ENCODE data around the gene SLC12A3.

SLC12A3 gene, protein sequence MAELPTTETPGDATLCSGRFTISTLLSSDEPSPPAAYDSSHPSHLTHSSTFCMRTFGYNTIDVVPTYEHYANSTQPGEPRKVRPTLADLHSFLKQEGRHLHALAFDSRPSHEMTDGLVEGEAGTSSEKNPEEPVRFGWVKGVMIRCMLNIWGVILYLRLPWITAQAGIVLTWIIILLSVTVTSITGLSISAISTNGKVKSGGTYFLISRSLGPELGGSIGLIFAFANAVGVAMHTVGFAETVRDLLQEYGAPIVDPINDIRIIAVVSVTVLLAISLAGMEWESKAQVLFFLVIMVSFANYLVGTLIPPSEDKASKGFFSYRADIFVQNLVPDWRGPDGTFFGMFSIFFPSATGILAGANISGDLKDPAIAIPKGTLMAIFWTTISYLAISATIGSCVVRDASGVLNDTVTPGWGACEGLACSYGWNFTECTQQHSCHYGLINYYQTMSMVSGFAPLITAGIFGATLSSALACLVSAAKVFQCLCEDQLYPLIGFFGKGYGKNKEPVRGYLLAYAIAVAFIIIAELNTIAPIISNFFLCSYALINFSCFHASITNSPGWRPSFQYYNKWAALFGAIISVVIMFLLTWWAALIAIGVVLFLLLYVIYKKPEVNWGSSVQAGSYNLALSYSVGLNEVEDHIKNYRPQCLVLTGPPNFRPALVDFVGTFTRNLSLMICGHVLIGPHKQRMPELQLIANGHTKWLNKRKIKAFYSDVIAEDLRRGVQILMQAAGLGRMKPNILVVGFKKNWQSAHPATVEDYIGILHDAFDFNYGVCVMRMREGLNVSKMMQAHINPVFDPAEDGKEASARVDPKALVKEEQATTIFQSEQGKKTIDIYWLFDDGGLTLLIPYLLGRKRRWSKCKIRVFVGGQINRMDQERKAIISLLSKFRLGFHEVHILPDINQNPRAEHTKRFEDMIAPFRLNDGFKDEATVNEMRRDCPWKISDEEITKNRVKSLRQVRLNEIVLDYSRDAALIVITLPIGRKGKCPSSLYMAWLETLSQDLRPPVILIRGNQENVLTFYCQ

DNA sequence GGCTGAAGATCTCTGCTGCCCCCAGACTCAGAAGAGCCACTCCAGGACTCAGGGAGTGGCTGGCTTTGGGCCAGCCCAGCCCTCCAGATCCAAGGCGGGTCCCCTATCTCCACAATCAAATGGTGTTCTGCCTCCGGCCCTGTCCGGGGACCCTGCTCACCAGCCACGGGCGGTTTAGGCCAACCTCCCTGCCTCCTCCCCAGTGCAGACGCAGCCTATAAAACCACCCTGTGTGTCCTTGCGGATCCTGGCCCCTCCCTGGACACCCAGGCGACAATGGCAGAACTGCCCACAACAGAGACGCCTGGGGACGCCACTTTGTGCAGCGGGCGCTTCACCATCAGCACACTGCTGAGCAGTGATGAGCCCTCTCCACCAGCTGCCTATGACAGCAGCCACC is at the start of gene SLC12A3:
TSS of gene SLC12A3 (plus strand) at position 248 of the 400 bp plus-strand sequence. CDS start at position 277, 29 bp downstream.
- ATAC-seq: no peak
- TF ChIP-seq ARNTL (CRISPR knock-in tag; IDR thresholded peaks at IDR 0.05; ENCODE audit: borderline replicate concordance, low read depth) (no peak), ZNF8 (CRISPR knock-in tag; IDR thresholded peaks at IDR 0.05) (no peak), TSHZ2 (CRISPR knock-in tag; IDR thresholded peaks at IDR 0.05) (no peak), TCF4 (CRISPR knock-in tag; IDR thresholded peaks at IDR 0.05; ENCODE audit: borderline replicate concordance) (no peak), SNAI2 (CRISPR knock-in tag; IDR thresholded peaks at IDR 0.05) (no peak), ESRRG (CRISPR knock-in tag; IDR thresholded peaks at IDR 0.05) (no peak), RARB (CRISPR knock-in tag; IDR thresholded peaks at IDR 0.05) (no peak), GLIS3 (CRISPR knock-in tag; IDR thresholded peaks at IDR 0.05) (no peak), ISL1 (CRISPR knock-in tag; IDR thresholded peaks at IDR 0.05) (no peak), ZFP30 (CRISPR knock-in tag; IDR thresholded peaks at IDR 0.05) (no peak), CSRNP3 (CRISPR knock-in tag; IDR thresholded peaks at IDR 0.05) (no peak), BACH2 (CRISPR knock-in tag; IDR thresholded peaks at IDR 0.05; ENCODE audit: borderline replicate concordance) (no peak), TOX (CRISPR knock-in tag; IDR thresholded peaks at IDR 0.05; ENCODE audit: borderline replicate concordance) (no peak)
- TF ChIP-seq, protein P1, sequence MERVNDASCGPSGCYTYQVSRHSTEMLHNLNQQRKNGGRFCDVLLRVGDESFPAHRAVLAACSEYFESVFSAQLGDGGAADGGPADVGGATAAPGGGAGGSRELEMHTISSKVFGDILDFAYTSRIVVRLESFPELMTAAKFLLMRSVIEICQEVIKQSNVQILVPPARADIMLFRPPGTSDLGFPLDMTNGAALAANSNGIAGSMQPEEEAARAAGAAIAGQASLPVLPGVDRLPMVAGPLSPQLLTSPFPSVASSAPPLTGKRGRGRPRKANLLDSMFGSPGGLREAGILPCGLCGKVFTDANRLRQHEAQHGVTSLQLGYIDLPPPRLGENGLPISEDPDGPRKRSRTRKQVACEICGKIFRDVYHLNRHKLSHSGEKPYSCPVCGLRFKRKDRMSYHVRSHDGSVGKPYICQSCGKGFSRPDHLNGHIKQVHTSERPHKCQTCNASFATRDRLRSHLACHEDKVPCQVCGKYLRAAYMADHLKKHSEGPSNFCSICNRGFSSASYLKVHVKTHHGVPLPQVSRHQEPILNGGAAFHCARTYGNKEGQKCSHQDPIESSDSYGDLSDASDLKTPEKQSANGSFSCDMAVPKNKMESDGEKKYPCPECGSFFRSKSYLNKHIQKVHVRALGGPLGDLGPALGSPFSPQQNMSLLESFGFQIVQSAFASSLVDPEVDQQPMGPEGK (CRISPR knock-in tag; IDR thresholded peaks at IDR 0.05; ENCODE audit: borderline replicate concordance): no peak
- TF ChIP-seq, protein P2, sequence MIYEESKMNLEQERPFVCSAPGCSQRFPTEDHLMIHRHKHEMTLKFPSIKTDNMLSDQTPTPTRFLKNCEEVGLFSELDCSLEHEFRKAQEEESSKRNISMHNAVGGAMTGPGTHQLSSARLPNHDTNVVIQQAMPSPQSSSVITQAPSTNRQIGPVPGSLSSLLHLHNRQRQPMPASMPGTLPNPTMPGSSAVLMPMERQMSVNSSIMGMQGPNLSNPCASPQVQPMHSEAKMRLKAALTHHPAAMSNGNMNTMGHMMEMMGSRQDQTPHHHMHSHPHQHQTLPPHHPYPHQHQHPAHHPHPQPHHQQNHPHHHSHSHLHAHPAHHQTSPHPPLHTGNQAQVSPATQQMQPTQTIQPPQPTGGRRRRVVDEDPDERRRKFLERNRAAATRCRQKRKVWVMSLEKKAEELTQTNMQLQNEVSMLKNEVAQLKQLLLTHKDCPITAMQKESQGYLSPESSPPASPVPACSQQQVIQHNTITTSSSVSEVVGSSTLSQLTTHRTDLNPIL (CRISPR knock-in tag; IDR thresholded peaks at IDR 0.05; ENCODE audit: low read depth): no peak

GRCh38 chr16:56815721-56816120 is 49.3 kb upstream of the SLC12A3 start:
- TF ChIP-seq PPARA (CRISPR knock-in tag; IDR thresholded peaks at IDR 0.05; ENCODE audit: borderline replicate concordance) (no peak), CSDC2 (CRISPR knock-in tag; IDR thresholded peaks at IDR 0.05) (no peak), SNAI2 (CRISPR knock-in tag; IDR thresholded peaks at IDR 0.05) (no peak), TOX (CRISPR knock-in tag; IDR thresholded peaks at IDR 0.05; ENCODE audit: borderline replicate concordance) (no peak), BACH2 (CRISPR knock-in tag; IDR thresholded peaks at IDR 0.05; ENCODE audit: borderline replicate concordance) (no peak), TCF4 (CRISPR knock-in tag; IDR thresholded peaks at IDR 0.05; ENCODE audit: borderline replicate concordance) (no peak), ZFP30 (CRISPR knock-in tag; IDR thresholded peaks at IDR 0.05) (no peak), ISL1 (CRISPR knock-in tag; IDR thresholded peaks at IDR 0.05) (no peak), ZNF8 (CRISPR knock-in tag; IDR thresholded peaks at IDR 0.05) (no peak), CSRNP3 (CRISPR knock-in tag; IDR thresholded peaks at IDR 0.05) (no peak), ZFP3 (CRISPR knock-in tag; IDR thresholded peaks at IDR 0.05) (no peak)

More at GRCh38 chr16:56815721-56816120, 49.3 kb upstream of the SLC12A3 start:
- no peak for ATAC-seq

Measured in SK-N-SH treated with all-trans-retinoic acid at 6 μM for 48 hours (cell line).